Measurements from ENCODE around the gene CBLN1.

CBLN1 gene

GRCh38 chr16:49260956-49261530, 20.6 kb downstream of the CBLN1 start:
- H3K4me3 ChIP-seq (ENCODE audit: severe bottlenecking), result no peak overlapping the region
- no peaks in the 10 kb centered on the region for H3K36me3 ChIP-seq (ENCODE audit: low read depth)
- no peaks in the 10 kb centered on the region for H3K9me3 ChIP-seq (ENCODE audit: severe bottlenecking)
- DNase-seq (ENCODE audit: low spot score) (no peak), ATAC-seq (ENCODE audit: low read depth) (no peak)
- H3K27ac ChIP-seq (ENCODE audit: poor library complexity, severe bottlenecking), result no peak overlapping the region
- peaks cover 8% of the 10 kb centered on the region for H3K27me3 ChIP-seq (ENCODE audit: insufficient read depth, poor library complexity, severe bottlenecking)
- no peaks in the 10 kb centered on the region for H3K4me1 ChIP-seq (ENCODE audit: insufficient read depth, poor library complexity, severe bottlenecking)
- TF ChIP-seq CTCF (IDR thresholded peaks at IDR 0.05; ENCODE audit: poor library complexity, severe bottlenecking), result no peak

- ATAC-seq (ENCODE audit: low read depth), result no peak
- H3K27me3 ChIP-seq (ENCODE audit: insufficient read depth, poor library complexity, severe bottlenecking), result peaks cover 8% of the 10 kb centered on the region
- no peak for TF ChIP-seq CTCF (IDR thresholded peaks at IDR 0.05; ENCODE audit: poor library complexity, severe bottlenecking)
- no peak overlapping the region for H3K4me3 ChIP-seq (ENCODE audit: severe bottlenecking)
- no peaks in the 10 kb centered on the region for H3K4me1 ChIP-seq (ENCODE audit: insufficient read depth, poor library complexity, severe bottlenecking)
- H3K36me3 ChIP-seq (ENCODE audit: low read depth), result no peaks in the 10 kb centered on the region
- no peak for DNase-seq (ENCODE audit: low spot score)
- no peaks in the 10 kb centered on the region for H3K9me3 ChIP-seq (ENCODE audit: severe bottlenecking)
- H3K27ac ChIP-seq (ENCODE audit: poor library complexity, severe bottlenecking), result no peak overlapping the region
These were observed 21.4 kb downstream of the CBLN1 start for GRCh38 chr16:49260253-49260652.

GRCh38 chr16:49259330-49259729, 22.3 kb downstream of the CBLN1 start:
- Histone ChIP-seq H3K4me1 (ENCODE audit: insufficient read depth, poor library complexity, severe bottlenecking) (no peaks in the 10 kb centered on the region), H3K4me3 (ENCODE audit: severe bottlenecking) (no peak overlapping the region), H3K27me3 (ENCODE audit: insufficient read depth, poor library complexity, severe bottlenecking) (peaks cover 8% of the 10 kb centered on the region), H3K27ac (ENCODE audit: poor library complexity, severe bottlenecking) (no peak overlapping the region), H3K36me3 (ENCODE audit: low read depth) (no peaks in the 10 kb centered on the region), H3K9me3 (ENCODE audit: severe bottlenecking) (no peaks in the 10 kb centered on the region)
- ATAC-seq (ENCODE audit: low read depth), result no peak
- no peak for DNase-seq (ENCODE audit: low spot score)
- TF ChIP-seq CTCF (IDR thresholded peaks at IDR 0.05; ENCODE audit: poor library complexity, severe bottlenecking), result no peak

GRCh38 chr16:49250689-49251088, 30.9 kb downstream of the CBLN1 start:
- H3K36me3 ChIP-seq (ENCODE audit: low read depth), result no peaks in the 10 kb centered on the region
- DNase-seq (ENCODE audit: low spot score) (no peak), ATAC-seq (ENCODE audit: low read depth) (no peak)
- no peaks in the 10 kb centered on the region for H3K4me1 ChIP-seq (ENCODE audit: insufficient read depth, poor library complexity, severe bottlenecking)
- no peak overlapping the region for H3K27ac ChIP-seq (ENCODE audit: poor library complexity, severe bottlenecking)
- H3K4me3 ChIP-seq (ENCODE audit: severe bottlenecking), result no peak overlapping the region
- H3K27me3 ChIP-seq (ENCODE audit: insufficient read depth, poor library complexity, severe bottlenecking), result peaks cover 22% of the 10 kb centered on the region
- no peaks in the 10 kb centered on the region for H3K9me3 ChIP-seq (ENCODE audit: severe bottlenecking)
- no peak for TF ChIP-seq CTCF (IDR thresholded peaks at IDR 0.05; ENCODE audit: poor library complexity, severe bottlenecking)

- Histone ChIP-seq H3K4me1 (ENCODE audit: insufficient read depth, poor library complexity, severe bottlenecking) (no peaks in the 10 kb centered on the region), H3K9me3 (ENCODE audit: severe bottlenecking) (no peaks in the 10 kb centered on the region), H3K36me3 (ENCODE audit: low read depth) (no peaks in the 10 kb centered on the region), H3K4me3 (ENCODE audit: severe bottlenecking) (no peak overlapping the region), H3K27ac (ENCODE audit: poor library complexity, severe bottlenecking) (no peak overlapping the region), H3K27me3 (ENCODE audit: insufficient read depth, poor library complexity, severe bottlenecking) (peaks cover 22% of the 10 kb centered on the region)
- no peak for DNase-seq (ENCODE audit: low spot score)
- no peak for ATAC-seq (ENCODE audit: low read depth)
- no peak for TF ChIP-seq CTCF (IDR thresholded peaks at IDR 0.05; ENCODE audit: poor library complexity, severe bottlenecking)
These were observed 33.4 kb downstream of the CBLN1 start for GRCh38 chr16:49248227-49248626.

Data from RWPE2 (cell line).